LNCAP (cell line): ENCODE results near the gene VN1R5.

ENCODE experiments used
- CTCF ChIP-seq: fragments of 450-650 bp; IDR thresholded peaks from 2 replicates; pipeline ENCODE4 v1.5.1; 2017; ENCODE audit warnings: mild to moderate bottlenecking

The VN1R5 gene

GRCh38 chr1:247246325-247247115, 9.4 kb upstream of the VN1R5 start:
- TF ChIP-seq CTCF: no peak

GRCh38 chr1:247247568-247247967, 8.3 kb upstream of the VN1R5 start:
- TF ChIP-seq CTCF: no peak

- no peak for TF ChIP-seq CTCF
Observed at GRCh38 chr1:247266053-247266452, 10.2 kb downstream of the VN1R5 start.

DNA sequence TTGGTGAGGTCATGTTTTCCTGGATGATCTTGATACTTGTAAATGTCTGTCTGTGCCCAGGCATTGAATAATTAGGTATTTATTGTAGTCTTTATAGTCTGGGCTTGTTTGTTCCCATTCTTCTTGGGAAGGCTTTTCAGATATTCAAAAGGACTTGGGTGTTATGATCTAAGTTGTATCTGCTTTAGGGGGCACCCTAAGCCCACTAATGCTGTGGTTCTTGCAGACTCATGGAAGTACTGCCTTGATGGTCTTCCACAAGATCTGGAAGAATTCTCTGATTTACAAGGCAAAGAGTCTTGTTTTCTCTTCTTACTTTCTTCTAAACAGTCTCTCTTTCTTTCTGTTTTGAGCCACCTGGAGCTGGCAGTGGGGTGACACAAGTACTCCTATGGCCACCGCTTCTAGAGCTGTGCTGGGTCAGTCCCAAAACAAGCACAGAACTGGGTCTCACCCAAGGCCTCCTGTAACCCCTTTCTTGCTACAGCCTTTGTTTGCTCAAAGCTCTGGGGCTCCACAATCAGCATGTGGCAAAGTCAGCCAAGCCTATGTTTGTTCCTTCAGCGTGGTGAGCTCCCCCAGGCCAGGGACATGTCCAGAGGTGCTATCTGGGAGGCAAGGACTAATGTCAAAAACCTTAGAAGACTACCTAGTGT, 12.6 kb downstream of the VN1R5 start:
- TF ChIP-seq CTCF: no peak

GRCh38 chr1:247269133-247269532, 13.3 kb downstream of the VN1R5 start:
- no peak for TF ChIP-seq CTCF

- no peak for TF ChIP-seq CTCF
Observed at GRCh38 chr1:247270003-247270402, 14.1 kb downstream of the VN1R5 start.

DNA sequence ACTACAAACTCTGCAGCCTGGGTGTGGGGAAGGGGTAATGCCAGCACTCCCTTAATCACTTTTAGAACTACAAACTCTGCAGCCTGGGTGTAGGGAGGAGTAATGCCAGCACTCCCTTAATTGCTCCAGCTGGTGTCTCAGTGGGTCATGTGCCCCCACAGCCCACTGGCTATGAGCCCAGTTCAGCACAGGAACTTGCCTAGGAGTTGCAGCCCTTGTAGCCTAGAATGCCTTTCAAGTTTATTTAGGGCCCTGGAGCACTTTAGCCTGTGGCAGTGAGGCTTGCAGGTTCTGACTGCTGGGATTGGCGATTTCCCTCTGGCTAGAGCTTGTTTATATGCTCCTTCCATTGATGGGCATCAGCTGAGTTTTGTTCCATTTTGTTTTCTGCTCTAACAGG, 17.1 kb downstream of the VN1R5 start:
- TF ChIP-seq CTCF: no peak
